HEK293 (cell line): ENCODE measurements around the gene CSMD2.

ENCODE experiments used
- CTCF ChIP-seq: fragments of 450-650 bp; formaldehyde crosslinking; IDR thresholded peaks from 2 replicates; pipeline ENCODE4 v1.5.1; 2016; ENCODE audit warnings: missing biosample characterization, missing genetic modification characterization
- HOXA7 ChIP-seq: sonication (generic); formaldehyde crosslinking; IDR thresholded peaks from 2 replicates; pipeline ENCODE4 v1.8.1; 2022; ENCODE audit warnings: missing genetic modification reagents, borderline replicate concordance
- YY1 ChIP-seq: fragments of 450-650 bp; formaldehyde crosslinking; IDR thresholded peaks from 2 replicates; pipeline ENCODE4 v1.5.1; 2018; ENCODE audit warnings: missing biosample characterization, missing genetic modification characterization
- ZNF239 ChIP-seq: fragments of 450-650 bp; formaldehyde crosslinking; IDR thresholded peaks from 2 replicates; pipeline ENCODE4 v1.5.1; 2016; ENCODE audit warnings: missing biosample characterization, missing genetic modification characterization

GRCh38 chr1:33997127-33998036 is 167.6 kb downstream of the CSMD2 start:
- TF ChIP-seq CTCF (tag by site-specific recombination) (no peak), YY1 (tag by site-specific recombination) (no peak), ZNF239 (tag by site-specific recombination) (no peak), HOXA7 (CRISPR knock-in tag) (no peak)
